Body of pancreas (tissue), 4 donors: ENCODE data around the gene NLGN1.

Source experiments
- POLR2A ChIP-seq, 3 donors: fragments of 450-650 bp; IDR thresholded peaks; one replicate each; pipeline ENCODE4 v1.6.1; 2016; ENCODE audit warnings: antibody characterized with exemption in 3 of 3, mild to moderate bottlenecking in 2 of 3
- TF ChIP-seq, protein P1 (sequence below), 7 experiments: fragments of 450-650 bp in 4 of 7; fragments of 200-600 bp in 3 of 7; sonication (generic) in 3 of 7; IDR thresholded peaks; one replicate each; pipeline ENCODE4 v1.5.1; 2016 to 2019; ENCODE audit warnings: antibody characterized with exemption in 7 of 7

DNA sequence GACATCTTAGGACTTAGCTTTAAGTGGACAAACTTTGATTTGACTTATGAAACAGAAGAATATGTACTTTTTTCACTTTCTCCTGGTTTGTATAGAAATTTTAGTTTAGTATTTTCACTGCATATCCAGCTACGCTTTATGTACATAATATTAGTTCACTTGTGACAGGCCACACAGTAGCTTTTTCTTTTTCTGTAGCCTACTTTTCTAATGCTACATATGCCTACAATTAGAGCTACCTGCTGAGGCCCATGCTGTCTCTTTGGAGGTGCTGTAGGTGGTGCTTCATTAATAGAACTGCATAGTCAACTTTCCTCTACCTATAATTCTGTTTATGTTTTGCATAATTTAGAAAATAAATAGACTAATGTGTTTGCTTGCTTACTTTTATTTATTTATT, 191.6 kb downstream of the NLGN1 start:
- TF ChIP-seq POLR2A (IDR thresholded peaks at IDR 0.05) = no peak
- TF ChIP-seq, protein P1, sequence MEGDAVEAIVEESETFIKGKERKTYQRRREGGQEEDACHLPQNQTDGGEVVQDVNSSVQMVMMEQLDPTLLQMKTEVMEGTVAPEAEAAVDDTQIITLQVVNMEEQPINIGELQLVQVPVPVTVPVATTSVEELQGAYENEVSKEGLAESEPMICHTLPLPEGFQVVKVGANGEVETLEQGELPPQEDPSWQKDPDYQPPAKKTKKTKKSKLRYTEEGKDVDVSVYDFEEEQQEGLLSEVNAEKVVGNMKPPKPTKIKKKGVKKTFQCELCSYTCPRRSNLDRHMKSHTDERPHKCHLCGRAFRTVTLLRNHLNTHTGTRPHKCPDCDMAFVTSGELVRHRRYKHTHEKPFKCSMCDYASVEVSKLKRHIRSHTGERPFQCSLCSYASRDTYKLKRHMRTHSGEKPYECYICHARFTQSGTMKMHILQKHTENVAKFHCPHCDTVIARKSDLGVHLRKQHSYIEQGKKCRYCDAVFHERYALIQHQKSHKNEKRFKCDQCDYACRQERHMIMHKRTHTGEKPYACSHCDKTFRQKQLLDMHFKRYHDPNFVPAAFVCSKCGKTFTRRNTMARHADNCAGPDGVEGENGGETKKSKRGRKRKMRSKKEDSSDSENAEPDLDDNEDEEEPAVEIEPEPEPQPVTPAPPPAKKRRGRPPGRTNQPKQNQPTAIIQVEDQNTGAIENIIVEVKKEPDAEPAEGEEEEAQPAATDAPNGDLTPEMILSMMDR (IDR thresholded peaks at IDR 0.05) = no peak
